AG04450 (cell line): Measurements from ENCODE around the gene NIPAL3. TPM values are rescaled to one million over a fixed set of nuclear protein-coding genes. Genes with fewer than 3 reads are reported as not detected.

Source experiments
- CTCF ChIA-PET: fragments of 300-600, 350-600 bp; formaldehyde crosslinking; extraction: SDS; loops from one replicate; lab custom pipeline; 2022; ENCODE audit warnings: antibody characterized with exemption, inconsistent platforms; lab: Charles Lee
- POLR2A ChIA-PET: fragments of 350-600 bp; formaldehyde crosslinking; extraction: SDS; loops from one replicate; lab custom pipeline; 2021; ENCODE audit warnings: antibody characterized with exemption, inconsistent platforms; lab: Yijun Ruan, JAX
- DNase-seq: peaks from one replicate; pipeline ENCODE4 v3.0.0-alpha.2; 2011; ENCODE audit warnings: low read depth, low spot score
- H3K27ac ChIP-seq: one replicate; pipeline ENCODE4 v1.5.1; 2012; ENCODE audit warnings: low read depth, low read length, control low read depth
- H3K27me3 ChIP-seq: one replicate; pipeline ENCODE4 v1.6.0; 2012; ENCODE audit warnings: low read length; ENCODE audit not compliant: control insufficient read depth, insufficient read depth
- H3K4me3 ChIP-seq: 2 replicates; pipeline ENCODE4 v1.5.1; 2011; ENCODE audit warnings: mild to moderate bottlenecking, low read depth, low read length, control low read depth
- H3K9me3 ChIP-seq: 2 replicates; pipeline ENCODE4 v1.5.1; 2012; ENCODE audit warnings: low read length; ENCODE audit not compliant: control insufficient read depth, insufficient read depth
- polyA plus RNA-seq: library from polyadenylated mRNA; depleted of rRNA; stranded (reverse); fragments of >200 nt; gene quantifications from 2 replicates; pipeline ENCODE4 v1.2.3, GENCODE V29; 2011
- TF ChIP-seq, protein P1 (sequence below): IDR thresholded peaks from 2 replicates; pipeline ENCODE4 v1.5.1; 2011; ENCODE audit warnings: low read depth, low read length, control low read depth, inconsistent platforms

NIPAL3 gene
- polyA plus RNA-seq, 1 experiment, result 46.5 TPM

GRCh38 chr1:24381256-24381655 is 34.3 kb upstream of the NIPAL3 start:
- TF ChIP-seq, protein P1, sequence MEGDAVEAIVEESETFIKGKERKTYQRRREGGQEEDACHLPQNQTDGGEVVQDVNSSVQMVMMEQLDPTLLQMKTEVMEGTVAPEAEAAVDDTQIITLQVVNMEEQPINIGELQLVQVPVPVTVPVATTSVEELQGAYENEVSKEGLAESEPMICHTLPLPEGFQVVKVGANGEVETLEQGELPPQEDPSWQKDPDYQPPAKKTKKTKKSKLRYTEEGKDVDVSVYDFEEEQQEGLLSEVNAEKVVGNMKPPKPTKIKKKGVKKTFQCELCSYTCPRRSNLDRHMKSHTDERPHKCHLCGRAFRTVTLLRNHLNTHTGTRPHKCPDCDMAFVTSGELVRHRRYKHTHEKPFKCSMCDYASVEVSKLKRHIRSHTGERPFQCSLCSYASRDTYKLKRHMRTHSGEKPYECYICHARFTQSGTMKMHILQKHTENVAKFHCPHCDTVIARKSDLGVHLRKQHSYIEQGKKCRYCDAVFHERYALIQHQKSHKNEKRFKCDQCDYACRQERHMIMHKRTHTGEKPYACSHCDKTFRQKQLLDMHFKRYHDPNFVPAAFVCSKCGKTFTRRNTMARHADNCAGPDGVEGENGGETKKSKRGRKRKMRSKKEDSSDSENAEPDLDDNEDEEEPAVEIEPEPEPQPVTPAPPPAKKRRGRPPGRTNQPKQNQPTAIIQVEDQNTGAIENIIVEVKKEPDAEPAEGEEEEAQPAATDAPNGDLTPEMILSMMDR, result no peak
- no peak overlapping the region for H3K27ac ChIP-seq
- no peaks in the 10 kb centered on the region for H3K9me3 ChIP-seq
- ChIA-PET POLR2A (no interaction called here), CTCF (interaction anchor here (4.8 to 8.9 kb wide), 2 partner anchors 10 to 181 kb away, joined by 41 to 139 read pairs; no protein-coding TSS in a partner anchor)
- DNase-seq, result no peak
- no peaks in the 10 kb centered on the region for H3K27me3 ChIP-seq
- H3K4me3 ChIP-seq, result no peak overlapping the region

GRCh38 chr1:24382165-24382577 is 33.4 kb upstream of the NIPAL3 start:
- no peak for DNase-seq
- Histone ChIP-seq H3K9me3 (no peaks in the 10 kb centered on the region), H3K27ac (no peak overlapping the region), H3K4me3 (no peak overlapping the region), H3K27me3 (no peaks in the 10 kb centered on the region)
- POLR2A ChIA-PET, result interaction anchor here (0.6 kb wide), 1 partner anchor 182 kb away, joined by 3 read pairs; no protein-coding TSS in a partner anchor
- CTCF ChIA-PET, result interaction anchor here (4.8 to 8.9 kb wide), 2 partner anchors 9 to 182 kb away, joined by 41 to 139 read pairs; no protein-coding TSS in a partner anchor
- TF ChIP-seq, protein P1, result no peak

- Histone ChIP-seq H3K9me3 (no peaks in the 10 kb centered on the region), H3K27me3 (no peaks in the 10 kb centered on the region), H3K4me3 (no peak overlapping the region), H3K27ac (no peak overlapping the region)
- CTCF ChIA-PET, result interaction anchor here (4.8 to 8.9 kb wide), 2 partner anchors 8 to 183 kb away, joined by 41 to 139 read pairs; no protein-coding TSS in a partner anchor
- TF ChIP-seq, protein P1, result no peak
- no peak for DNase-seq
- POLR2A ChIA-PET, result interaction anchor here (0.7 kb wide), 1 partner anchor 361 kb away, joined by 3 read pairs; no protein-coding TSS in a partner anchor
Observed at GRCh38 chr1:24383381-24383940, 32.1 kb upstream of the NIPAL3 start.

DNA sequence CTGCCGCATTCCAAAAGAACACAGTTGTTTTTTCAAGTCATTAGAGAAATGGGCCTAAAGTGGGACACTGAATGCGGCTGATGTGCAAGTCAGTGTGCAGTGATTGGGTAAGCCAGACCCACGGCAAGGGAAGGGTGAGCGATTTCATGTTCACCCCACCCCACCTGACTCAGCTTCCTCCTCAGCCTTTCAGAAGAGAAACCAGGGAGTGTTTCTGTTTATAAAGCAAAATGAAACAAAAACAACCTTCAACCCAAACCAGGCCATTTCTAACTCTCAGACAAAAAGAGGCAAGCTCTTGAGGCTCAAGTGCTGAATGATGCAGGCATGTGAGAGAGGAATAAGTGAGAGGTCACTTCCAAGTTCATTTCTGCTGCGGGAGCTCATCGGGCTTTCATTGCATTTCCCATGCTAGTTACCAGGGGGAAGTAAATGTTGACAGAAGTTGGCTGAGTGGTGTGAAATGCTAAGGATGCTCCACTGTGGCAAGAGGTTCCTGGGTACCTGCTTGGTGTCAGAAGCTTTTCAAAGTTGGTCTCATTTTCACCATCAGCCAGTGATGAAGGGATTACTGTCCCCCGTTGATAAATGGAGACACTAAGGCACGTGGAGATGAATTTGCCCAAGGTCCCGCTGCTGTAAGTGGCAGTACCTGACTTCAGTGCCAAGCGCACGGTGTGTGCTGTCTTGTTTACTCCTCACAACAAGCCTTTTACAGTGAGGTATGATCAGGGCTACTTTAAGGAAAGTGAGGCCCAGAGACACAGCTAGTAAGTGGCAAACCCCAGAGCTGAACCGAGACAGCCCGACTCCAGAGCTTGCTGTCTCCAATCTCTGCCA is 31.1 kb upstream of the NIPAL3 start:
- H3K4me3 ChIP-seq, result no peak overlapping the region; the same call in 1 of the 2 replicates
- TF ChIP-seq, protein P1, result no peak
- no peaks in the 10 kb centered on the region for H3K27me3 ChIP-seq
- H3K9me3 ChIP-seq, result no peaks in the 10 kb centered on the region
- peak overlapping the region; percentile 75 for H3K27ac ChIP-seq
- CTCF ChIA-PET, result interaction anchor here (0.6 to 8.9 kb wide), 2 partner anchors 11 to 184 kb away, joined by 3 to 139 read pairs; no protein-coding TSS in a partner anchor
- DNase-seq, result no peak
- POLR2A ChIA-PET, result interaction anchor here (0.7 kb wide), 1 partner anchor 29 kb away, joined by 5 read pairs; no protein-coding TSS in a partner anchor
